GM20000 (cell line): ENCODE measurements around the gene PRKAR1B.

Source experiments
- DNase-seq: peaks from one replicate; pipeline ENCODE4 v3.0.0; 2012; ENCODE audit warnings: low spot score
- TF ChIP-seq, protein P1 (sequence below): IDR thresholded peaks from 2 replicates; pipeline ENCODE4 v1.5.1; 2012; ENCODE audit warnings: mild to moderate bottlenecking, control low read depth; ENCODE audit errors: extremely low read depth, missing control alignments

The PRKAR1B gene

DNA sequence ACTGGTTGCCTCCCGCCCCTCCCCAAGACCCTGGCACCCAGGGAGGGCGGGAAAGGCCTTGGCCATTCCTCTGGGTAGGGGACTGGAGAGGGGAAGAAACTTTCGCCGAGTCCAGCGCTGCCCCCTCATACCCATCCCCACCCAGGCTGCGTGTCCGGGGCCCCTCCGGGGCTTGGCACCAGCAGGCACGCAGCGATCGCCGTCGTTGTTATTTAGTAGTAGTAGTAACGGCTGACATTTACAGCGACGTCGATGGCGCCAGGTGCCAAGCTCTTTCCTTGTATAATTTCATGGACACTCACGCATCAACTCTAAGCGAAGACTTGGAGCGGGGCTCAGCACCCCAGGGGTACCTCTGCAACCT is 204.1 kb downstream of the PRKAR1B start:
- no peak for DNase-seq
- TF ChIP-seq, protein P1, sequence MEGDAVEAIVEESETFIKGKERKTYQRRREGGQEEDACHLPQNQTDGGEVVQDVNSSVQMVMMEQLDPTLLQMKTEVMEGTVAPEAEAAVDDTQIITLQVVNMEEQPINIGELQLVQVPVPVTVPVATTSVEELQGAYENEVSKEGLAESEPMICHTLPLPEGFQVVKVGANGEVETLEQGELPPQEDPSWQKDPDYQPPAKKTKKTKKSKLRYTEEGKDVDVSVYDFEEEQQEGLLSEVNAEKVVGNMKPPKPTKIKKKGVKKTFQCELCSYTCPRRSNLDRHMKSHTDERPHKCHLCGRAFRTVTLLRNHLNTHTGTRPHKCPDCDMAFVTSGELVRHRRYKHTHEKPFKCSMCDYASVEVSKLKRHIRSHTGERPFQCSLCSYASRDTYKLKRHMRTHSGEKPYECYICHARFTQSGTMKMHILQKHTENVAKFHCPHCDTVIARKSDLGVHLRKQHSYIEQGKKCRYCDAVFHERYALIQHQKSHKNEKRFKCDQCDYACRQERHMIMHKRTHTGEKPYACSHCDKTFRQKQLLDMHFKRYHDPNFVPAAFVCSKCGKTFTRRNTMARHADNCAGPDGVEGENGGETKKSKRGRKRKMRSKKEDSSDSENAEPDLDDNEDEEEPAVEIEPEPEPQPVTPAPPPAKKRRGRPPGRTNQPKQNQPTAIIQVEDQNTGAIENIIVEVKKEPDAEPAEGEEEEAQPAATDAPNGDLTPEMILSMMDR = no peak

DNA sequence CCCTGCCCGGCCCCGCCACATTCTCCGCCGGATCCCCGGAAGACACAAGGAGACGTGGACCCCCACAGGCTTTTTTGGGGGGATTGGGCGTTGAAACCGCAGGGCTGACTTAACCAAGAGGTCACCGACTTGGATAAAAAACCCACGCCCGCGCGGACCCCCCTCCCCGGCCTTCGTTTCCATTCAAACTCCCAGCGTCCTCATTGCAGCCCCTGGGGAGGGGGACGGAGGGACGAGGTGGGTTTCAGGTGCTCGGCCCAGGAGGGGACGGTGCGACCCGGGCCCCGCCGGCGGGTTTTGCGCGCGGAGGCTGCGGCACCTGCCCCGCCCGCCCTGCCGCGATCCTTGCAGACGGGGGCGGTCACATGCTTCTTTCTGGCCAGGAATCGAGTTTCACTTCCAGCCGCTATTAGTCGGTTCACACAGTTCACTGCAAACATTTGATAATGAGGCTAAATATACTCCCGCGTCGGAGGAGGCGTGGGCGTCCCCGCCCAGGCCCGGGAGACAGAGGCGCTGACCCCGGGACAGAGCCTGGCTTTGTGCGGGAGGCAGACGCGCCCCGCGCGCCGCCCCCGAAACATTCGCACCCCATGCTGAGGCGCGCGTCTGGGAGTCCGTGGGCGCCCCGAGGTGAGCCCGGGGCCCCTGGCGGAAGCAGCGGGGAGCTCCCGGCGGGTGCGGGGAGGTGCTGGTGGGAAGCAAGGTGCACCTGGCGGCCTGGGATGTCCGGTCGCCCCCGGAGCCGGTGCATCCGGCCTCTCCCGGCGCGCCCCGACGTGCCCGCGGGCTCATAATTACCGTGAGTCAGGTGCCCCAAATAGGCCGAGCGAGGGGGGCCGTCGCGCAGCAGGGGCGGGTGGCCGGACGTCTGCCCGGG is 204.8 kb downstream of the PRKAR1B start:
- TF ChIP-seq, protein P1 = no peak
- DNase-seq = peak; percentile 78

DNA sequence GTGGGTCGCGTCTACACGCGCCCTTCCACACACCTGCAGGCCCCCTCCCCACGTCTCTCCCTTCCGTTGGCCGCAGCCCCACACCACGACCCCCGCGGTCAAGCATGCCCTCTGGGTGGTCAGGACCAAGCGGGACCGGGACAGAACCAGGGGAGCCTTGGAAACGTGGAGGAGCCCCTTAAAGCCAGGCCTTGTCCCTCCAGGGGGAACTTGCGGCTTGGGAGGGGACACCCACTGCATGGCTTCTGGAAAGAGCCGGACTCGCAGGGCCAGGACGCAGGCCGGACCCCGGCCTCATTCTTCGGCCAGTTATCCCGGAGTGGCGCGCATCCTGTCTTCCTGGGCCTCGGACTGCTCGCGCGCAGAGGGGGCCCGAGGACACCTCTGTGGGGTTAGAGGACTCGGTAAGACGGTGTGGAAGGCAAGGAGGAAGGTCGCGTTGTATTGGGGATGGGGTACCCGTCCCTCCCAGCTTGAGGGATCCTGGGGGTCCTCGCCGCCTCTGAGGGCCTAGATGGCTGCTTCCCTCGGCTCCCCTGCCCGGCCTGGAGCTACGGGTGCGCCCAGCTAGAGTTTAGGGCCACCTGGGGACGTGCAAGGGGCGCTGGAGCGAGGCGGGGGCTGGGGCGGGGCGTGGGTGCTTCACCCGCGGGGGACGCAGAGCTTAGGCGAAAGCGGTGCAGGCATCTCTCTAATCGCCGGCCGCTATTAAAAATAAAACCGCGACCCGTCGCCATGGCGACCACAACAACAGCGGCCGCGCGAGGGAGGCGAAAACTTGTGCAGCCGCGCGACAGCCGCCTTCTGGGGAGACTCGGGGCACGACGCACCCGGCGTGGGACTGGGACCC is 205.6 kb downstream of the PRKAR1B start:
- peak; percentile 80 for DNase-seq
- TF ChIP-seq, protein P1 = no peak

DNA sequence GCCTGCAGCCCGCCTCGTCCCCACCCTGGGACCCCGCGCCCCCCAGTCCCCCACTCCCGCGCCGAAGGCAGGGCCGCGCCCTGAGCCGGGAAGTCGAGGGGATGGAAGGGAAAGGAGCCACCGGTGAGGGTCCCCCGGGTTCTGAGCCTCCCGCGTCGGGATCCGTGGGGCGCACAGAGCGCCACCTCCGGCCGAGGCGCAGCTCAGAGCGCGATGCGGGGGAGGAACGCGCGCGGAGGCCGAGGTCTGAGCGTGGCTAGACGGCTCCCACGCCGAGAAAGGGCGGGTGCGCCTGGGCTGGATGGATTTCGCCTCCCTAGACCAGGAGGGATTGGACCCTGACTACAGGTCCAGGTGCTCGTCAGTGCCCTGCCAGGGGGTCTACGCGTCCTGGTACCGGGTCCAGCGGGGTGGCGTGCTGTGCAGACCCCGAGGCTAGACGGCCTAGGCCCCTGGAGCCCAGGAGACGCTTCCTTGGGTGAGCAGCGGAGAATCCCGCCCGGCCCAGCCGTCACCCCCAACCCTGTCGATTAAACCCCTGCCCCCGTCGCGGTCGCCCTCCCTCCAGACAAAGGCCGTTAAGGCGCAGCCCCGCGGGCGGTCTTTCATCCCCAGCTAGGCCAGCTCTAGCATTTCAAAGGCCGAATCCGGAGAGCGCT is 206.4 kb downstream of the PRKAR1B start:
- no peak for DNase-seq
- TF ChIP-seq, protein P1 = no peak

DNA sequence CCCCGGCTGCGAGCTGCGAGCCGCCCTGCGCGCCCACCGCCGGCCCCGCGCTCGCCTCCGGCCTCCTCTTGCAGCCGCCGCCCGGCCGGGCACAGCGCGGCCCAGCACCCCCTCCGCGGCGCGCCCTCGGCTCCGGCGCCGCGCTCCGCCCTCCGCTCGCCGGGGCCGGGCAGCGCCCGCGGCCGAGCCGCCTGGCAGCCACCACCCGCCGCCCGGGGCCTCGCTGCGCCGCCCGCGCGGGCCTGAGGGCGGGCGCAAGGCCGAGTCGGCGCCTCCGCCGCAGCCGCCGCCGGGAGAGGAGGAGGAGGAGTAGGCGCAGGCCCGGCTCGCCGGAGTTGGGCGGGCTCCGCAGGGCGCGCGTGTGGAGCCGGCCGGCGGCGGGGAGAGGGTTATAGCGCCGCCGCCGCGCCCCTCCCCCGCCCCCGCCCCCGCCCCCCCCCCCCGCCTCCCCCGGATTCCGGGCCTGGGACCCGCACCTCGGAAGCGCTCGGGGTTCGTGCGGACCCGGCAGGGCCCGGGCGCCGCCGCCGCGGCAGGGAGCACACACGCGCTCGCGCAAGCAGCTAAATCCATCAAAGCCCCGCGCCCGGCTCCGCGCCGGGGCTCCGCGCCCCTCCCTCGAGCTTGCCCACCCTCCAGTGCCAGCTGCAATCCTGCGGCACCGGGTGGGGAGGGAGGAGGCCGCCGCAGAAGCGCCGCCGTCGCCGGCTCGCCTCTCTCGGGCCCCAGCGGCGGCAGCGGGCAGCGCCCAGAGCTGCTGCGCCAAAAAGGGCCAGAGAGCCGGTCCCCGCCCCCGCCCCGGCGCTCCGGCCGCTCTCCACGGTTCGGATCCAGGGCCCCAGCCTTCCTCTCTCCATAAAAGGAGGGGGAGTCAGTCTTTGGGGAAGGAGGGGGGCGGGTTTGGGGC is 207.3 kb downstream of the PRKAR1B start, which contains the start of gene PDGFA:
Gene PDGFA, minus strand, starts transcription at position 363 of the 907 bp plus-strand sequence. CDS start 845 bp downstream, outside the sequence.
- TF ChIP-seq, protein P1 = no peak
- peak; percentile 73 for DNase-seq

DNA sequence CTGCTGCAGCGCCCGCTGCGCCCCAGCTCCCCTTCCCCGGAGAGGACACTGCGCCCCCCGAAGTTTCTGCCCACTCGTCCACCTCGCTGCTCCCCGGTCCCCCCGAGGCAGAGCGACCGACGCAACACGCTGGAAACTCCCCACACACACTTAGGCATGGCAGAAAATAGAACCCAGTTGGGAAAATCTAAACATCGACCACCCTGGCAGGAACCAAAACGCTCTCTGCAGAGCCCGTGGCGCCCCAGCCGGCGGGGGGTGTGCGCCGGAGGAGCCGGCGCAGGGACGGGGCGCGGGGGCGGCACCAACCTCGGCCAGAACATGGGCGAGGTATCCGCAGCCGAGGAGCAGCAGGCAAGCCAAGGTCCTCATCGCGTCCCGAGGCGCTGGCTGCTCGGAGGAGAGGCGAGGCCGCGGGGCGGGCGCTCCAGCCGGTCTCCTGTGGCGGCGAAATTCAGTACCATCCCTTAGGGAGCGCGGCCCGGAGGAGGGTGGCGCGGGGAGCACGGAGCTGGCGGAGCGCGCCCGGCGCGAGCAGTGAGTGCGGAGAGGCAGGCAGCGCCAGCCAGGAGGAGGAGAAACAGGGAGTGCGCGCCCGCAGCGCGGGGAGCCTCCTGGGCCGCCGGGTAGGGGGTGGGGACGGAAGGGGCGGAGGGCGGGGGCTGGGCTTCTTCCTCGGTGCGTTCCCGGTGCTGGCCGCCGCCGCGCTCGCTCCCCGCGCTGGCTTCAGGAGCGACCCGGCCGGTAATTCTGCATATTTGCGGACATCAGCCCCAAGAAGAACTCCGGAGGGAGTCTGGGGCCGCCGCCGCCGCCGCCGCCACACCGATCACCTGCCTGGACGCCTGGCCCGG is 208.2 kb downstream of the PRKAR1B start:
- TF ChIP-seq, protein P1 = no peak
- DNase-seq = peak; percentile 78
